Measurements from ENCODE around the gene CTBP2. TPM values are rescaled to one million over a fixed set of nuclear protein-coding genes. Genes with fewer than 3 reads are reported as not detected.

CTBP2 gene
- total and polyA plus RNA-seq, 10 donors: 6.7 to 74.4 (median 40.1) TPM

DNA sequence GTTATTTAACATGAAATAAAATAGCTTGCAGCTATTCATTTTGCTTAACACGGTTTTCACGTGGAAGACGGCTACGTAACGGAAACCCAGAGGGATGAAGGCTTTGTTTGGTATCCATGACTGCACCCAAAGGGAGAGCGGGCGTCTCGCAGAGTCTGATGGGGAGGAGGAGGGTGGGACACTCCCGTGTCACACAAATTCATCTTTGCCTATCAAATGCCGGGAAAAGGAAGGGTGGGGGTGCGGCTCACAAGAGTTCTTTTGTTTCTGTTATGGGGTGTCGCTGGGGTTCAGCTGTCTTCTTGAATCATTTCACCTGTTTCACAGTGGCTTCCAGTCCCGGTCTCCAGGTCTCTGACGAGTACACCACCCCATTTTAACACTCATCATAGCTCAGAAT lies 110.0 kb downstream of the CTBP2 start:
- H3K9me3 ChIP-seq: peaks cover 0 to 9% (median 0%) of the 10 kb centered on the region in 8 donors
- WGBS, 5 donors: 82 to 89% (median 87%) methylated on average over 14 of the region's 14 CpGs
- H3K4me1 ChIP-seq: peaks cover 2 to 56% (median 37%) of the 10 kb centered on the region in 6 donors
- intact Hi-C loops (cut with DNase I; ENCODE audit: low total_unique reads): no loop called here
- no peak overlapping the region for H3K27ac ChIP-seq
- H3K36me3 ChIP-seq: no peaks in the 10 kb centered on the region
- DNase-seq: no peak
- peaks cover 0 to 57% (median 0%) of the 10 kb centered on the region in 7 donors for H3K27me3 ChIP-seq (replicated peaks in 1 of 7)
- TF ChIP-seq, protein P1, sequence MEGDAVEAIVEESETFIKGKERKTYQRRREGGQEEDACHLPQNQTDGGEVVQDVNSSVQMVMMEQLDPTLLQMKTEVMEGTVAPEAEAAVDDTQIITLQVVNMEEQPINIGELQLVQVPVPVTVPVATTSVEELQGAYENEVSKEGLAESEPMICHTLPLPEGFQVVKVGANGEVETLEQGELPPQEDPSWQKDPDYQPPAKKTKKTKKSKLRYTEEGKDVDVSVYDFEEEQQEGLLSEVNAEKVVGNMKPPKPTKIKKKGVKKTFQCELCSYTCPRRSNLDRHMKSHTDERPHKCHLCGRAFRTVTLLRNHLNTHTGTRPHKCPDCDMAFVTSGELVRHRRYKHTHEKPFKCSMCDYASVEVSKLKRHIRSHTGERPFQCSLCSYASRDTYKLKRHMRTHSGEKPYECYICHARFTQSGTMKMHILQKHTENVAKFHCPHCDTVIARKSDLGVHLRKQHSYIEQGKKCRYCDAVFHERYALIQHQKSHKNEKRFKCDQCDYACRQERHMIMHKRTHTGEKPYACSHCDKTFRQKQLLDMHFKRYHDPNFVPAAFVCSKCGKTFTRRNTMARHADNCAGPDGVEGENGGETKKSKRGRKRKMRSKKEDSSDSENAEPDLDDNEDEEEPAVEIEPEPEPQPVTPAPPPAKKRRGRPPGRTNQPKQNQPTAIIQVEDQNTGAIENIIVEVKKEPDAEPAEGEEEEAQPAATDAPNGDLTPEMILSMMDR (IDR thresholded peaks at IDR 0.05 in 8 of 11, conservative IDR thresholded peaks at IDR 0.05 in 3 of 11): no peak
- TF ChIP-seq POLR2AphosphoS5 (IDR thresholded peaks at IDR 0.05): no peak
- no peak for TF ChIP-seq POLR2A (IDR thresholded peaks at IDR 0.05)
- H3K4me3 ChIP-seq: no peak overlapping the region

DNA sequence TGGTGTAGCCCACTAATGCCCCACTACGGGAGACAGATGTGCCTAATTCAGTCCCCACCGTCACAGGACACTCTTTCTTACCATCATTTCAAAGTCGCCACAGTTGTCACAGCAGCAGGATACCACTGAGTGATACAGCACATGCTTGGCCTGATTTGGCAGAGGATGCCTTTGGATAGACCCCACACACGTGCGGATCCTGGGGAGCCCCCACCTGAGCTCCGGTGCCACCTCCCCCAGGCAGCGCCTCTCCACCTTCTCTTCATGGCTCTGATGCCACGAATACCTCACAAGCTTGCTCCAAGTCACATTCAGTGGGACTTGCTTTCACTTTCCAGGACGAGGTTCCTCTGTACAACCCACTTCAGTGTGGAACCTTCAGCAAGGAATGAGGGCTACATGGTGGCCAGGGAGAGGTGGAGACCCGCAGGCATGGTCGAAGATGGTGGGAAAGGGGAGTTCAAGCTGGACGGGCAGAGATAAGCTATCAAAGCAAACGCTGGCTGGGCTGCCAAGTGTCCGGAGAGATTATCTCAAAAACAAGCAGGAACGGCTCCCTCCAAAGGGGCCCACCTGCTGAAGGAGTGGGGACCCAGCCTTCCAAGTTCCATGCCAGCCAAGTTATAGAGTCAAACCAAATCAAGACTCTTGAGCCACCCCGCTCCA lies 111.0 kb downstream of the CTBP2 start:
- Histone ChIP-seq H3K36me3 (no peaks in the 10 kb centered on the region), H3K27ac (peak overlapping the region in 3 of 8 donors; percentile 12 to 43 (median 21)), H3K9me3 (peaks cover 0 to 8% (median 0%) of the 10 kb centered on the region in 8 donors), H3K4me3 (no peak overlapping the region), H3K4me1 (peaks cover 0 to 61% (median 40%) of the 10 kb centered on the region in 6 donors), H3K27me3 (replicated peaks in 1 of 7) (peaks cover 0 to 54% (median 0%) of the 10 kb centered on the region in 7 donors)
- WGBS, 5 donors: 56 to 71% (median 62%) methylated on average over 13 to 16 of the region's 16 CpGs
- TF ChIP-seq POLR2A (IDR thresholded peaks at IDR 0.05) (no peak), POLR2AphosphoS5 (IDR thresholded peaks at IDR 0.05) (no peak)
- TF ChIP-seq, protein P1 (IDR thresholded peaks at IDR 0.05 in 8 of 11, conservative IDR thresholded peaks at IDR 0.05 in 3 of 11): no peak
- intact Hi-C loops (cut with DNase I; ENCODE audit: low total_unique reads): loop anchor here (10.0 kb wide), 1 partner anchor 105 kb away; no protein-coding TSS in a partner anchor
- DNase-seq: no peak

- Histone ChIP-seq H3K4me3 (no peak overlapping the region), H3K27me3 (replicated peaks in 1 of 7) (peaks cover 0 to 43% (median 0%) of the 10 kb centered on the region in 7 donors), H3K36me3 (no peaks in the 10 kb centered on the region), H3K9me3 (no peaks in the 10 kb centered on the region), H3K4me1 (peaks cover 0 to 69% (median 49%) of the 10 kb centered on the region in 6 donors), H3K27ac (peak overlapping the region in 2 of 8 donors; percentile 10 to 26)
- intact Hi-C loops (cut with DNase I; ENCODE audit: low total_unique reads): loop anchor here (10.0 kb wide), 1 partner anchor 107 kb away; no protein-coding TSS in a partner anchor
- DNase-seq: peak; percentile 93
- WGBS, 5 donors: 65 to 72% (median 68%) methylated on average over 16 of the region's 16 CpGs
- TF ChIP-seq POLR2A (IDR thresholded peaks at IDR 0.05): no peak
- TF ChIP-seq POLR2AphosphoS5 (IDR thresholded peaks at IDR 0.05): peak; percentile 13 to 71 (median 63)
- TF ChIP-seq, protein P1 (IDR thresholded peaks at IDR 0.05 in 8 of 11, conservative IDR thresholded peaks at IDR 0.05 in 3 of 11): peak; percentile 75 to 95 (median 92)
Measured at GRCh38 chr10:125048094-125048864, 112.1 kb downstream of the CTBP2 start.

Data from spleen (tissue), 11 donors.